ENCODE measurements around the gene FGF3.

GRCh38 chr11:69765498-69765995 is 53.7 kb downstream of the FGF3 start:
- TF ChIP-seq TAF9B (IDR thresholded peaks at IDR 0.05; ENCODE audit: partially characterized antibody) (no peak), TAF15 (IDR thresholded peaks at IDR 0.05; ENCODE audit: low read depth, low read length) (no peak), POLR2AphosphoS5 (IDR thresholded peaks at IDR 0.05; ENCODE audit: control insufficient read depth, insufficient read depth, low read depth, low read length) (no peak), ELF1 (tag; IDR thresholded peaks at IDR 0.05) (no peak), HMG20B (CRISPR knock-in tag; IDR thresholded peaks at IDR 0.05) (no peak), ZNF124 (CRISPR knock-in tag; IDR thresholded peaks at IDR 0.05) (no peak), TSHZ1 (CRISPR knock-in tag; IDR thresholded peaks at IDR 0.05) (no peak), ZNF121 (CRISPR knock-in tag; conservative IDR thresholded peaks at IDR 0.05) (no peak), EZH2 (IDR thresholded peaks at IDR 0.05; ENCODE audit: borderline replicate concordance, low read depth, low read length) (no peak), RB1 (IDR thresholded peaks at IDR 0.05; ENCODE audit: low read depth) (no peak), KDM5B (IDR thresholded peaks at IDR 0.05; ENCODE audit: insufficient replicate concordance, low read depth, low read length) (no peak)
- TF ChIP-seq, protein P1, sequence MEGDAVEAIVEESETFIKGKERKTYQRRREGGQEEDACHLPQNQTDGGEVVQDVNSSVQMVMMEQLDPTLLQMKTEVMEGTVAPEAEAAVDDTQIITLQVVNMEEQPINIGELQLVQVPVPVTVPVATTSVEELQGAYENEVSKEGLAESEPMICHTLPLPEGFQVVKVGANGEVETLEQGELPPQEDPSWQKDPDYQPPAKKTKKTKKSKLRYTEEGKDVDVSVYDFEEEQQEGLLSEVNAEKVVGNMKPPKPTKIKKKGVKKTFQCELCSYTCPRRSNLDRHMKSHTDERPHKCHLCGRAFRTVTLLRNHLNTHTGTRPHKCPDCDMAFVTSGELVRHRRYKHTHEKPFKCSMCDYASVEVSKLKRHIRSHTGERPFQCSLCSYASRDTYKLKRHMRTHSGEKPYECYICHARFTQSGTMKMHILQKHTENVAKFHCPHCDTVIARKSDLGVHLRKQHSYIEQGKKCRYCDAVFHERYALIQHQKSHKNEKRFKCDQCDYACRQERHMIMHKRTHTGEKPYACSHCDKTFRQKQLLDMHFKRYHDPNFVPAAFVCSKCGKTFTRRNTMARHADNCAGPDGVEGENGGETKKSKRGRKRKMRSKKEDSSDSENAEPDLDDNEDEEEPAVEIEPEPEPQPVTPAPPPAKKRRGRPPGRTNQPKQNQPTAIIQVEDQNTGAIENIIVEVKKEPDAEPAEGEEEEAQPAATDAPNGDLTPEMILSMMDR (IDR thresholded peaks at IDR 0.05 in 2 of 3, conservative IDR thresholded peaks at IDR 0.05 in 1 of 3; ENCODE audit: insufficient read depth in 2 of 3, low read depth in 1 of 3, low read length in 3 of 3), result no peak
- TF ChIP-seq, protein P2, sequence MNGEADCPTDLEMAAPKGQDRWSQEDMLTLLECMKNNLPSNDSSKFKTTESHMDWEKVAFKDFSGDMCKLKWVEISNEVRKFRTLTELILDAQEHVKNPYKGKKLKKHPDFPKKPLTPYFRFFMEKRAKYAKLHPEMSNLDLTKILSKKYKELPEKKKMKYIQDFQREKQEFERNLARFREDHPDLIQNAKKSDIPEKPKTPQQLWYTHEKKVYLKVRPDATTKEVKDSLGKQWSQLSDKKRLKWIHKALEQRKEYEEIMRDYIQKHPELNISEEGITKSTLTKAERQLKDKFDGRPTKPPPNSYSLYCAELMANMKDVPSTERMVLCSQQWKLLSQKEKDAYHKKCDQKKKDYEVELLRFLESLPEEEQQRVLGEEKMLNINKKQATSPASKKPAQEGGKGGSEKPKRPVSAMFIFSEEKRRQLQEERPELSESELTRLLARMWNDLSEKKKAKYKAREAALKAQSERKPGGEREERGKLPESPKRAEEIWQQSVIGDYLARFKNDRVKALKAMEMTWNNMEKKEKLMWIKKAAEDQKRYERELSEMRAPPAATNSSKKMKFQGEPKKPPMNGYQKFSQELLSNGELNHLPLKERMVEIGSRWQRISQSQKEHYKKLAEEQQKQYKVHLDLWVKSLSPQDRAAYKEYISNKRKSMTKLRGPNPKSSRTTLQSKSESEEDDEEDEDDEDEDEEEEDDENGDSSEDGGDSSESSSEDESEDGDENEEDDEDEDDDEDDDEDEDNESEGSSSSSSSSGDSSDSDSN (IDR thresholded peaks at IDR 0.05; ENCODE audit: borderline replicate concordance in 1 of 2, low read depth in 2 of 2, low read length in 2 of 2), result no peak

Data from K562 (cell line).